AG09319 (cell line): ENCODE data around the gene CER1.

Experiments used
- DNase-seq: peaks from one replicate; pipeline ENCODE4 v3.0.0-alpha.2; 2010; ENCODE audit warnings: low read depth; ENCODE audit errors: extremely low read depth
- TF ChIP-seq, protein P1 (sequence below): IDR thresholded peaks from 2 replicates; pipeline ENCODE4 v1.5.1; 2011; ENCODE audit warnings: low read depth, mild to moderate bottlenecking, inconsistent platforms, low read length, moderate library complexity

Gene CER1

DNA sequence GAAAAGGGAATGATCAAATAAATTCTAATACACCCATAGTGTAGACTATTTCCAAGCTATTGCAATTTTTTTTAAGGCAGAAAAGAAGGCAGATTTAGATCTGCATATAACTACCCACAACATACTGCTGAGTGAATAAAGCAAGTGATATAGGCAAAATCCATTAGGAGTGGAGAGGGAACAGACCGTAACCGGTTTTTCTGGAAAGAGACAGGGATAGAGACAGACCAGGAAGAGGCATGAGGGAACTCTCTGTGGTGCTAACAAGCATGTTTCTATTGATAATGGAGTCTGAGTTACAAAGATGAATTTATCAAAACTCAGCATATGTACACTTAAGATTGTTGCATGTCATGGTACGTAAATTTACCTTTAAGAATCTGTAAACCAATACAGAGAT, 43.8 kb downstream of the CER1 start:
- TF ChIP-seq, protein P1, sequence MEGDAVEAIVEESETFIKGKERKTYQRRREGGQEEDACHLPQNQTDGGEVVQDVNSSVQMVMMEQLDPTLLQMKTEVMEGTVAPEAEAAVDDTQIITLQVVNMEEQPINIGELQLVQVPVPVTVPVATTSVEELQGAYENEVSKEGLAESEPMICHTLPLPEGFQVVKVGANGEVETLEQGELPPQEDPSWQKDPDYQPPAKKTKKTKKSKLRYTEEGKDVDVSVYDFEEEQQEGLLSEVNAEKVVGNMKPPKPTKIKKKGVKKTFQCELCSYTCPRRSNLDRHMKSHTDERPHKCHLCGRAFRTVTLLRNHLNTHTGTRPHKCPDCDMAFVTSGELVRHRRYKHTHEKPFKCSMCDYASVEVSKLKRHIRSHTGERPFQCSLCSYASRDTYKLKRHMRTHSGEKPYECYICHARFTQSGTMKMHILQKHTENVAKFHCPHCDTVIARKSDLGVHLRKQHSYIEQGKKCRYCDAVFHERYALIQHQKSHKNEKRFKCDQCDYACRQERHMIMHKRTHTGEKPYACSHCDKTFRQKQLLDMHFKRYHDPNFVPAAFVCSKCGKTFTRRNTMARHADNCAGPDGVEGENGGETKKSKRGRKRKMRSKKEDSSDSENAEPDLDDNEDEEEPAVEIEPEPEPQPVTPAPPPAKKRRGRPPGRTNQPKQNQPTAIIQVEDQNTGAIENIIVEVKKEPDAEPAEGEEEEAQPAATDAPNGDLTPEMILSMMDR: no peak
- DNase-seq: no peak

DNA sequence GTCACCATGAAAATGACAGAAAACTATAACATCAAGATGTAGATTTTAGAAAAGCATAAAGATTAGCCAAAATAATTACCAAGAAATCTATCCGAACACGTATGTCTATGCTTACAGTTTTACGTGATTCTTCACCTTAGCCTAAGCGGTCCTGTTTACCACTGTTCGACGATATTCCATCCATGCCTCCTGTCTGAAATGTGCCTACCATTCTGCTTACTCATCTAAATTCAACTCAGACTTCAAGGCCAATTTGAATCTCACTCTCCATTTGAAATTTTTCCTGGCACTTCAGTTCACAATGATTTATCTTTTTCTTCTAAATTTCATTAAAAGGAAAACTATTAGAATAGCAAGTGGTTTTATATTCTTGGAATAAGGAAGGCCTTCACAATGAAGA, 44.7 kb downstream of the CER1 start:
- TF ChIP-seq, protein P1: no peak
- DNase-seq: no peak

DNA sequence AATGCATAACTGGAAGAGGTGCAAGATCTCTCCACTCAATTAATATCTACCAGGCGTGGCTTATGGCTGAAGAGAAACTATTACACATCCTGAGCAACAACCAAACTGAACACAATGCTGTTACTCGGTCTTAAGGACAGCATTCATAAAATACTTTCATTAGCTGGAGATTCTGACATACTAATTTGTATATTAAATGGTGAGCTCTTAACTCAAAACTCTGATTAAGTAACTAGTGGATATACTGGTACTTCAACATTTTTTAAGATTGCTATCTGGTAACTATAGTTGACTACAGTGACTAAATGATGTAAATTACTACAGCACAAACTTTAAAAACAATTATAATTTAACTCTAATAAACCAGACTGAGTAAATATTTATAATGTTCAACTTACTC, 45.1 kb downstream of the CER1 start:
- TF ChIP-seq, protein P1: no peak
- no peak for DNase-seq

- TF ChIP-seq, protein P1: no peak
- no peak for DNase-seq
Observed at GRCh38 chr9:14674630-14675029, 47.9 kb downstream of the CER1 start.

DNA sequence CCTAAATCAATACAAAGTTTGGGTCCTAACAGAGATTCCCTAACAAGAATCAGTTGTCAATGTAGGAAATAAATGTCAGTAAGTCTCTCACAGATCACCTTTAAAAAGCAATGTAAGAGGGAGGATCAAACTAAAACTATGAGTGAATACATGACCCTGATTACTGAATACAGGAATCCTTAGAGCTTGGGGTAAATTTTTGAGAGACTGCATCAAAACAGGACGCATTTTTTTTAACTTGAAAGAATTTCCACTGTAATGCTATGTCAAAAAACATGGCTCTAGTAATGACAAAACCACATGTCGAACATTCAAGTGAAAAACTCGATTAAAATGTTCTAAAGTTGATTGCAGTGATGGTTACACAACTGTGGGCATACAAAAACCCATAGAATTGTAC, 51.2 kb downstream of the CER1 start:
- TF ChIP-seq, protein P1: no peak
- DNase-seq: no peak

GRCh38 chr9:14670718-14671117, 51.8 kb downstream of the CER1 start:
- TF ChIP-seq, protein P1: no peak
- DNase-seq: no peak
